GM12891 (cell line): ENCODE results near the gene SMIM44.

Source experiments
- PAX5 ChIP-seq: IDR thresholded peaks from 2 replicates; pipeline ENCODE4 v1.6.1; 2011; ENCODE audit warnings: low read length, moderate library complexity, mild to moderate bottlenecking; ENCODE audit not compliant: insufficient read depth, severe bottlenecking
- POLR2A ChIP-seq: IDR thresholded peaks from 2 replicates; pipeline ENCODE4 v1.6.1; 2011; ENCODE audit warnings: low read depth, low read length, control low read depth
- POLR2AphosphoS5 ChIP-seq: IDR thresholded peaks from 2 replicates; pipeline ENCODE4 v1.6.1; 2011; ENCODE audit warnings: low read depth, low read length, control low read depth
- POU2F2 ChIP-seq: IDR thresholded peaks from 2 replicates; pipeline ENCODE4 v1.6.1; 2011; ENCODE audit warnings: low read depth, mild to moderate bottlenecking, control low read depth, low read length, moderate library complexity
- SPI1 ChIP-seq: IDR thresholded peaks from 2 replicates; pipeline ENCODE4 v1.6.1; 2011; ENCODE audit warnings: low read depth, low read length, control low read depth
- TAF1 ChIP-seq: IDR thresholded peaks from 2 replicates; pipeline ENCODE4 v1.6.1; 2011; ENCODE audit warnings: low read depth, low read length, control low read depth

DNA sequence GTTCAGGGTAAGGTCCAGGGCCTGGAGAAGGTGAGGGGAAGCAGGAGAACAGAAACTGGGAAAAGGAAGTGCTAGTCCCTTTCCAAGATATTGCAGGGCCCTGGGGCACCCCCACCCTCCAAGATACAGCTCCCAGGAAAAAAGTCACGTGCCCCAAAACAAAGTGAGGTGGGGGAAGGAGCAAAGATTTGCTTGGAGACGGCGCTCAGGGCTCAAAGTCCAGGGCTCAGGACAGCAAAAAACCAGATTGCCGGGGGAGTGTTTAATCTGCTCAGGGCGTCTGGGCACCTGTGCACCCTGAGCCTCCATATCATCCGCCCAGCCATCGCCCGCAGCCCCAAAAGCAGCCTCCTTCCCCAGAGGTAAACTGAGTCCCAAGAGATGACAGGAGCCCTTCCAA, 9.2 kb downstream of the SMIM44 start:
- TF ChIP-seq POLR2AphosphoS5, result no peak
- no peak for TF ChIP-seq POLR2A
- TF ChIP-seq SPI1, result no peak
- no peak for TF ChIP-seq TAF1
- TF ChIP-seq POU2F2, result no peak
- TF ChIP-seq PAX5, result no peak
